ENCODE data around the gene SOX9. TPM values are rescaled to one million over a fixed set of nuclear protein-coding genes. Genes with fewer than 3 reads are reported as not detected.
A peak's percentile ranks its signal among the peaks of the same experiment; 100 is the strongest.

Gene SOX9
- total and polyA plus RNA-seq, 8 donors = 22.7 to 76.1 (median 30.5) TPM

- FAIRE-seq = no peak
- DNase-seq = no peak
- Histone ChIP-seq H3K4me3 (no peak overlapping the region), H3K36me3 (no peaks in the 10 kb centered on the region), H3K4me1 (no peaks in the 10 kb centered on the region), H3K27me3 (no peaks in the 10 kb centered on the region), H3K9me3 (no peaks in the 10 kb centered on the region), H3K27ac (no peak overlapping the region)
- no peak for TF ChIP-seq CTCF (IDR thresholded peaks at IDR 0.05)
- intact Hi-C loops (cut with DNase I) = no loop called here
- 84 to 91% methylated on average over 2 of the region's 2 CpGs for WGBS, 2 donors
- ATAC-seq = no peak
These were observed 25.1 kb downstream of the SOX9 start for GRCh38 chr17:72145962-72146361.

- WGBS, 2 donors = 78 to 80% methylated on average over 2 of the region's 2 CpGs
- no peak for FAIRE-seq
These were observed 25.6 kb downstream of the SOX9 start for GRCh38 chr17:72146371-72146770.

GRCh38 chr17:72150632-72151460, 30.0 kb downstream of the SOX9 start:
- H3K4me1 ChIP-seq = peaks cover 0 to 14% (median 0%) of the 10 kb centered on the region in 3 donors
- no peak overlapping the region for H3K4me3 ChIP-seq
- no peaks in the 10 kb centered on the region for H3K36me3 ChIP-seq
- no peak for TF ChIP-seq CTCF (IDR thresholded peaks at IDR 0.05)
- intact Hi-C loops (cut with DNase I) = no loop called here
- DNase-seq = no peak
- H3K27me3 ChIP-seq = no peaks in the 10 kb centered on the region
- H3K27ac ChIP-seq = peak overlapping the region in 2 of 4 donors; percentile 17 to 70
- WGBS, 2 donors = 77 to 79% methylated on average over 11 of the region's 11 CpGs
- ATAC-seq = peak in 2 of 4 donors; percentile 29 to 41
- no peak for FAIRE-seq
- H3K9me3 ChIP-seq = no peaks in the 10 kb centered on the region

More at GRCh38 chr17:72146371-72146770, 25.6 kb downstream of the SOX9 start:
- DNase-seq (no peak), ATAC-seq (no peak)
- Histone ChIP-seq H3K9me3 (no peaks in the 10 kb centered on the region), H3K36me3 (no peaks in the 10 kb centered on the region), H3K4me3 (no peak overlapping the region), H3K4me1 (peaks cover 0 to 1% (median 0%) of the 10 kb centered on the region in 3 donors), H3K27ac (no peak overlapping the region), H3K27me3 (no peaks in the 10 kb centered on the region)
- intact Hi-C loops (cut with DNase I) = no loop called here
- TF ChIP-seq CTCF (IDR thresholded peaks at IDR 0.05) = no peak

- DNase-seq (peak; percentile 40 to 70 (median 60)), FAIRE-seq (no peak), ATAC-seq (peak; percentile 90 to 95 (median 92))
- Histone ChIP-seq H3K27ac (peak overlapping the region in 2 of 4 donors; percentile 17 to 70), H3K4me1 (peaks cover 0 to 14% (median 0%) of the 10 kb centered on the region in 3 donors), H3K9me3 (no peaks in the 10 kb centered on the region), H3K4me3 (no peak overlapping the region), H3K27me3 (no peaks in the 10 kb centered on the region), H3K36me3 (no peaks in the 10 kb centered on the region)
- 27% methylated on average over 11 of the region's 11 CpGs for WGBS, 2 donors
- no peak for TF ChIP-seq CTCF (IDR thresholded peaks at IDR 0.05)
- intact Hi-C loops (cut with DNase I) = no loop called here
These were observed 31.0 kb downstream of the SOX9 start for GRCh38 chr17:72151565-72152386.
